ENCODE results near the gene CHAC1.

The CHAC1 gene

DNA sequence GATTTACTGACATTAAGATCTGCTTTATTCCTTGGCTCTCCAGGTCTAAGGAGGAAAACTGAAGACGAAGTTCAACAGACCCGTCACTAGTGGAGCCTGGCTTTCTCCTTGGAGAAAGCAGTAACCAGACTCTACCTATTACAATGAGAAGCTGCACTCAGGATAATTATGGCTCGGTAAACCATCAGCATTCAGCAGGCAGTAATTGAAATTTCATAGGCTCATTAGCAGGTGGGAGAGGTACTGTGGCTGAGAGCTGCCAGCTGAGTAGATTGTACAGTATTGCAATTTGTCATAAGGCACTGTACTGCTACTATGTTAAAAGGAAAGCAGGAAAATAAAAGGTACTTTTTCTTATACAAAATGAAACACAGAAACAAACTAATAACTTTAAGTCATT lies 51.2 kb downstream of the CHAC1 start:
- Mint-ChIP-seq H3K9me3 (no peaks in the 10 kb centered on the region), H3K4me1 (no peaks in the 10 kb centered on the region), H3K36me3 (peaks cover 6% of the 10 kb centered on the region), H3K27me3 (no peaks in the 10 kb centered on the region), H3K27ac (no peak overlapping the region), H3K4me3 (no peak overlapping the region)

Data from activated naive CD4-positive, alpha-beta T cell treated with anti-CD3 and anti-CD28 coated beads, Interleukin-2, amount 50 U/mL, for 24 hours (primary cell).